ENCODE measurements around the gene EMC7.

DNA sequence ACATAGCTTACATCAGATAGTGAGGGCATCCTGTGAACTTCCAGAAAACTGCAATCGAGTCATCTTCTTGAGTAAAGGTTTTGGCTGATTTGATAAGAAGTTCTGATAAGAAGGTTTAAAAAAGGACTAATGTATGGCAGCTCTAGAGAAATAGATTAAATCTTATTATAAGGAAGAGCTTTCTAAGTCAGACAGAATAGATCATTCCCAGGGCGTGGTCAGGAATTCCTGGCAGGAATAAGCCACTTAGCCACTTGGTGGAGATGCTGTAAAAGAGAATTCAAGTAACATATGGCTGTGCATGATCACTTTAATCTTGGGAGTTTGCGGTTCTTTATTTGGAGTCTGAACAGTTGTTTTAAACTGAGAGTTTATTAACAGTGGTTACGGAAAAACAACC lies 17.6 kb upstream of the EMC7 start:
- no peak for TF ChIP-seq EZH2 (IDR thresholded peaks at IDR 0.05; ENCODE audit: low read length, unreplicated experiment)
- TF ChIP-seq, protein P1, sequence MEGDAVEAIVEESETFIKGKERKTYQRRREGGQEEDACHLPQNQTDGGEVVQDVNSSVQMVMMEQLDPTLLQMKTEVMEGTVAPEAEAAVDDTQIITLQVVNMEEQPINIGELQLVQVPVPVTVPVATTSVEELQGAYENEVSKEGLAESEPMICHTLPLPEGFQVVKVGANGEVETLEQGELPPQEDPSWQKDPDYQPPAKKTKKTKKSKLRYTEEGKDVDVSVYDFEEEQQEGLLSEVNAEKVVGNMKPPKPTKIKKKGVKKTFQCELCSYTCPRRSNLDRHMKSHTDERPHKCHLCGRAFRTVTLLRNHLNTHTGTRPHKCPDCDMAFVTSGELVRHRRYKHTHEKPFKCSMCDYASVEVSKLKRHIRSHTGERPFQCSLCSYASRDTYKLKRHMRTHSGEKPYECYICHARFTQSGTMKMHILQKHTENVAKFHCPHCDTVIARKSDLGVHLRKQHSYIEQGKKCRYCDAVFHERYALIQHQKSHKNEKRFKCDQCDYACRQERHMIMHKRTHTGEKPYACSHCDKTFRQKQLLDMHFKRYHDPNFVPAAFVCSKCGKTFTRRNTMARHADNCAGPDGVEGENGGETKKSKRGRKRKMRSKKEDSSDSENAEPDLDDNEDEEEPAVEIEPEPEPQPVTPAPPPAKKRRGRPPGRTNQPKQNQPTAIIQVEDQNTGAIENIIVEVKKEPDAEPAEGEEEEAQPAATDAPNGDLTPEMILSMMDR (conservative IDR thresholded peaks at IDR 0.05; ENCODE audit: low read depth, low read length) = peak; percentile 61

Data from PC-3 (cell line).